ENCODE data around the gene TIGD6.
"Not testable (repeated sequence)": the region's sequence is repeated elsewhere in the genome, so short reads cannot be mapped to it uniquely, and the experiment has no call there.

The TIGD6 gene

DNA sequence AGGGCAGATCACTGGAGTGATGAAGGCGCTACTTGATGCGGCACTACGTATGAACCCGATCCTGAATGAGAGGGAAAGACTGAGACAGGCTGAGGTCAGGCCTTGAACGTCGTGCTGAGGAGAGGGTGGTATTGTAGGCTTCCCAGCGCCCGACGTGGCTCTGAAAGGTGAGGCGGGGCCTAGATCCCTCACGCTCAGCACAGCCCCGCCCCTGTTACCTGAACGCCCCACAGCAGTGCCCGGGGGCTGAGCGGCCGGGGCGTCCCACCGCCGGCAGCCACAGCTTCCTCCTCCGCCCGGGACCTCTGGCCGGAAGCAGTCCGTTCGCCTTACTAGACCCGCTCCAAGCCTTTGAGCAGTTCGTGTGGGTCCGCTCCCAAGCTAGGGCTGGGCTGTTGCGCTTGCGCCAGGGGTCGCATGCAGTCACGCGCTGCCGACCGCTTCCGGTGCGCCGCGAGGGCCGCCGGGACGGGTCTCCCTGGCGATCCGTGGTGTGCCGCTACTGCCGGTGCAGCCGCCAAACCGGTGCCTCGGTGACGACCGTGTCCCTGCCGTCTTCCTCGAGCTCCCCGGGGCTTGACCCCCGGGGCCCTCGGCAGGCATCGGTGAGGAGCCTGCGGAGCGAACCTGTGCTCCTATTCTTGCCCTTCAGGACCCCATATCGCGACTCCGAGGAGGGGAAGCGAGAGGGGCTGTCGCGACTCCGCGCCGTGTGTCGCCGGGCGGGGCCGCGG lies at the start of gene TIGD6, which contains the start of gene HMGXB3:
Gene TIGD6 (minus strand): TSS at position 399 of the 734 bp plus-strand sequence. CDS start 4,306 bp downstream, outside the sequence.
Gene HMGXB3 (plus strand): TSS at position 484 of the 734 bp plus-strand sequence. CDS start 4,114 bp downstream, outside the sequence.
- DNase-seq (ENCODE audit: low read depth in 2 of 2): peak; percentile 81 to 86

DNA sequence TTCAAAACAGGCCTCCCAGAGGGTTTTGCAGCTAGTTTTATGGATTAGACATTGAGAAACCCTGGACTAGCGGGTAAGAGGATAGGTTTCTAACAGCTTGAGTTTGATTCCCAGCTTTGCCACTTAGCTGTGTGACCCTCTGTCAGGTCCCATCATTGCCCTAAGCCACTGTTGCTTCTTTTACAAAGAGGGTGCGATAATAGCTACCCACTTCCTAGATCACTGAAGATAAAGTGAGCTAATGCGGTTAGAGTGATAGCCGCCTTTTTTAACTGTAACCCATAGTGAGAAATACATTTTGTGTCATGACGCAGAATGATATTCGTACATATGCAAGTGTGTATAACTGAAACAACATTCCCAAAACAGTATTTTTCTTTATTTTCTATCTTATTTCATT lies 45.6 kb upstream of the TIGD6 start:
- DNase-seq (ENCODE audit: low read depth in 2 of 2): no peak

- DNase-seq (ENCODE audit: low read depth in 2 of 2): no peak
Measured at GRCh38 chr5:150045549-150045948, 45.1 kb upstream of the TIGD6 start.

DNA sequence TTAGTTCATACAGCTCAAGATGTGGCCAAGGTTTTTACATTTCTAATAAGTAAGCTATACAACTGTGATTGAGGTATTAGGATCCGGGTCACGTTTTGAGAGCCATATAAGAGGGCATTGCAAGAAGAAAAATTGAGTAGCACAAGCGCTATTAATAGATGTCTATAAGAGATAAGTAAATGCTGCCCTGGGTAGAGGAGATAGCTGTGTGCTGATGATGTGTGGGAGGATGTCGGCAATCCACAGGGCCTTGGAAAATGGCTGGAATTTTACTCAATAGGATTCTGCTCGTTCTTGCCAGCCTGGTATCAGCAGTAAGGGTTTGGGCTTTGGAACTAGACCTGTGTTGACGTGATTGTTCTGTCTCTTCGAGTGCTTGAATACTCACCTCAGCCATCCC lies 44.3 kb upstream of the TIGD6 start:
- no peak for DNase-seq (ENCODE audit: low read depth in 2 of 2)

DNA sequence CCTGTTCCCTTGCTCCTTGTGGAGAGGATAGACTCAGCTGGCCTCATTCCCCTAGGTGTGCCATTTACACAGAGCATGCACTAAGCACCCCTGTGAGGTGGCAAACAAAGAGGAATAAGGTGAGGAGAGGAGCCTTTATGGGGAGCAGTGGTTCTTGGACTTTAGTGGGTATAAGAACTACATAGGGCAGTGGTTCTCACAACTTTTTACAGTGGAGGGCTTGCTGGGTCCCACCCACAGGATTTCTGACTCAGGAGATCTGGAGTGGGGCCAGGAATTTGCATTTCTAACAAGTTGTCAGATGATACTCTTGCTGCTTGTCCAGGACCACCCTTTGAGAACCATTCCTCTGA lies 43.9 kb upstream of the TIGD6 start:
- DNase-seq (ENCODE audit: low read depth in 2 of 2): no peak

DNA sequence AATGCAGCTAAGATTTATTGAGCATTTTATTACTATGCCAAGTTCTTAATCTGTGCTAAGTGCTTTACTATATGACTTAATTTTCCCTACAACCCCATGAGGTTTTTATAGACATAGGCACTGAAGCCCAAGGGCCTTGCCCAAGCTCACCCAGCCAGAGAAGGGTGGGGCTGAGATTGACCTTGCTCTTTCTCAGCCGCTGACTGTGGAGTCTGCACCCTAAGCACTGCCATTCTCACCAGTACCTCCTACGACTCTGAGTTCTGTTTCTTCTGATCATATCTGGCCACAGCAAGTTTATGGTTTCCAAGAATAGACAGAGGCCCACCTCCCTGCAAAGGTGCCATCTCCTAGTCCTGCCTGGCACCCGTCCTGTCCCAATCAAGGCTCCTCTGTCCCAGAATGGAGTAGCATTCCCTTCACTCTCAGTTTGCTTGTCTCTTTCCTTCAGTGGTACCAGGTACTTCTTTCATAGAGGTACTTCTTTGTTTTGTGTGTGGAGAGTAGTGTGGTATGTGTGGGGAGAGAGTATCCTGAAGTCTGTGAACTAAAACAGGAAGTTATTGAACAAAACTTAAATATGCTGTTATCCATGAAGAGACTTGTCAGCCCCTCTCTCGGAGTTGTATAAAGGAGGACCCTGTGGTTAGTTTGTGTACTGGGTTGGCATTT lies 43.3 kb upstream of the TIGD6 start:
- no peak for DNase-seq (ENCODE audit: low read depth in 2 of 2)

DNA sequence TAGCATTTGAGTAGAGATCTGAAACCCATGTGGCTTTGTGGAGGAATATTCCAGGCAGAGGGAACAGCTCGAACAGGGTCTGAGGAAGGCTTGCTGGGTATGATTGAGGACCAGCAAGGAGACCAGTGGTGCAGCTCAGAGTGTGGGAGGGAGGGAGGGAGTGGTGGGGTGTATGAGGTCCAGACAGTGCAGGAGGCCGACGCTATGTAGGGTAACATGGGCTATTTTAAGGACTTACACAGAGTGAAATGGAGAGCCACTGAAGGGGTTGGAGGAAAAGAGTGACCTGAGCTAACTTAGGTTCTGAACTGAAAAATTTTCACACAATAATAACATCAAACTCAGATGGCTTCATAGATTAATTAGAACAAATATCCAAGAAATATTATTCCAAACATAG lies 42.0 kb upstream of the TIGD6 start:
- DNase-seq (ENCODE audit: low read depth in 2 of 2): no peak

DNA sequence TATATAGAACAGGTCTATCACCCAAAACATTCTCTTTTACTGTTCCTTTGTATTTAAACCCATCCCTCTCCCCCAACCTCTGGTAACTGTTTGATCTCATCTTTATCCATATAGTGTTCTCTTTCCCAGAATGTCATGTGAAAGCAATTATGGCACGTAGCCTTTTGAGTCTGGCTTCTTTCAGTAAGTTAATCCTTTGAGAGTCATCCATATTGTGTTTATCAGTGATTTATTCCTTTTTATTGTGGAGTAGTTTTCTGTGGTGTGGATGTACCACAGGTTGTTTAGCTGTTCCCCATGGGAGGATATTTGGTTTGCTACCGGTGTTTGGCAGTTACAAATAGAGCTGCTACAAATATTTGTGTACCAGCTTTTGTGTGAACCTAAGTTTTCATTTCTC lies 38.1 kb upstream of the TIGD6 start:
- DNase-seq (ENCODE audit: low read depth in 2 of 2): no peak

- DNase-seq (ENCODE audit: low read depth in 2 of 2): no peak
Measured at GRCh38 chr5:150036513-150036912, 36.1 kb upstream of the TIGD6 start.

GRCh38 chr5:150035139-150035895 lies 34.9 kb upstream of the TIGD6 start:
- no peak for DNase-seq (ENCODE audit: low read depth in 2 of 2)

DNA sequence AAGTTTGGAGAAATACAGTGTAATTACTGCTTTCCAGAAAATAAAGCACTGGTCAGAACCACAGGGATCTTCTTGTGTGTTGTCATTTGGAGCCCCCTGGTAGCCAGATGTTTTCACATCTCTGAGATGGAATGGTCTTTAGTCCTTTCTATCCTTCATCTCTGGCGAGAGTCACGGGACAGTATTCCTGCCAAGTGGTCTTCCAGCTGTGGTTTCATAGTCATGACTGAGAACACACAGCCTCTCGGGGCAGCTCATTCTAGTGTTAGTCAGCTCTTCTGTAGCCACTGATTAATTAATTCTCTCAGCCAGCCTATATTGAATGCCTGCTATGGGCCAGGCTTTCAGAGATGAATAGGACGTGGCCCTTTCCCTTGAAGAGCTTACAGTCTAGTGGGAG lies 34.2 kb upstream of the TIGD6 start:
- no peak for DNase-seq (ENCODE audit: low read depth in 2 of 2)

DNA sequence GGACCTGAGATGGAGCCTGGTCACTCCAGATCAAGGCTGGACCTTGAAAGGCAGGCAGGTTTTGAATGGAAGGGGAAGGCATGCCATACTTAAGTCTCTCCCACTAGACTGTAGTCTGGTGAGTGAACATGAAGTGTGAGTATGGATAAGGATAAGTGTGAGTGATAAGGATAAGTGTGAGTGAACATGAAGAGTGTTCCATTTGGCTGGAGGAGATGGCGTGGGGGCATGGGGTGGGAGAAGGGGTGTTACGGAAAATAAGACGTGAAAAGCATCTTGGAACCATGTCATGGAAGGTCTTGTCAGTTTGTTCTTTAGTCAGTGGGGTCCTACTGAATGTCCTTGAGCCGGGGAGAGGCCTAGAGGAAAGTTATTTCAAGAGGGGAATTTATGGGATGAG lies 32.9 kb upstream of the TIGD6 start:
- DNase-seq (ENCODE audit: low read depth in 2 of 2): no peak

- not testable (repeated sequence) for DNase-seq (ENCODE audit: low read depth in 2 of 2)
Measured at GRCh38 chr5:150028047-150028446, 27.6 kb upstream of the TIGD6 start.

- no peak for DNase-seq (ENCODE audit: low read depth in 2 of 2)
Measured at GRCh38 chr5:150026682-150027172, 26.3 kb upstream of the TIGD6 start.

DNA sequence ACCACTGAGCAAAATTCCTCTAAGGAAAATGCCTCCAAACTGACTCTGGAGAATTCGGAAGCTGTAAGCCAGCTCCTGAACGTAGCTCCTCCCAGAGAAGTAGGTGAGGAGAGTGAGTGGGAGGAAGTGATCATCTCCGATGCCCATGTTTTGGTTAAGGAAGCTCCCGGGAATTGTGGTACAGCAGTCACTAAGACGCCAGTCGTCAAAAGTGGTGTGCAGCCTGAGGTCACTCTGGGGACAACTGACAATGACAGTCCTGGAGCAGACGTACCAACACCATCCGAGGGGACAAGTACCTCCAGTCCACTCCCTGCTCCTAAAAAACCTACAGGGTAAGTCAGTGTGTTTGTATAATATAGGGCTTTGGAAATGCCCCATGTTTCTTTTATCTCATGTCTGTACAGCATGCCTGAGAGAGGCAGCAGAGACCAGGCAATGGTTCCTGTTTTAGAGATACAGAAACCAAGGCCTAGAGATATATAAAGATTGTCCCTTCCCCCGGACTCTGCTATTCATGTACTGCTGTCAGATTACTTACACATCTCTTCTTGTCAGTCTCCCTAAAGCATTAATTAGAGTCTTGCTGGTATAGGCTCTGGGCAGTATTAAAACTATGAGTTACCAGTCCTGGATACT lies 24.0 kb upstream of the TIGD6 start:
- DNase-seq (ENCODE audit: low read depth in 2 of 2): no peak

GRCh38 chr5:150023136-150023535 lies 22.7 kb upstream of the TIGD6 start:
- no peak for DNase-seq (ENCODE audit: low read depth in 2 of 2)

- no peak for DNase-seq (ENCODE audit: low read depth in 2 of 2)
Measured at GRCh38 chr5:150022681-150023080, 22.2 kb upstream of the TIGD6 start.

DNA sequence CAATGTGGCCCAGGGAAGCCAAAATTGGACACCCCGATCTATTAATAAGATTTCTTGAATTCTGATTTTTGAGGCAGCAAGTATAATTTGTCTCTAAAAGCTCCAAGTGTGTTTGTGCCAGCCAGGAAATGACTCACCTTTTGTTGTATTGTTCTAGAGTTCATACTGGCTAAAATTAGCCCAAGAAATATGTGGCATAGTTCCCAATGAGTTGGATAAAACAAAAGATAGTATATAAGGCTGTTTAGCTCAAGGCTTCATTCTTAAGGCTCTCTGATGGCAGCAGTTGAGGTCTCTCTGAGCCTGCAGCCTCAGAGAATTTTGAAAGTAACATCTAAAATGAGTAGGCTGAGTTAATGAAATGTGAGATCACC lies 21.7 kb upstream of the TIGD6 start:
- DNase-seq (ENCODE audit: low read depth in 2 of 2): no peak

- DNase-seq (ENCODE audit: low read depth in 2 of 2): no peak
Measured at GRCh38 chr5:150021491-150022157, 21.2 kb upstream of the TIGD6 start.

DNA sequence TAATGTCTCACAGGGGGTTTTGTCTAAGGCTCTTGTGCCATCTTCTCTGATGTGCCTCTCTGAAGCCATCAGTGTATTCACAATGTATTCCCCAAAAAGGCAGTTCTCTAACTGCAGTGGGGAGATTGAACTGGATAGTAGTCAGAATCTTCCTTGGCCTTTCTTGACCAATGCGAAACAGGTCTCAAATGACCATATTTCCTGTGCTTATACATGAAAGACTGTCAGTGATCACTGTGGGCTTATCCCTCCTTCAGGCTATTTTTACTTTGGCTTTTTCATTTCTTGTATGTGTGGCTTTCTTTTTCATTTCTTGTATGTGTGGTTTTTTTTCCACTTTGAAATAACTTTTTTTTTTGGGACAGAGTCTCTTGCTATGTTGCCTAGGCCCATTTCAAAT lies 19.8 kb upstream of the TIGD6 start:
- DNase-seq (ENCODE audit: low read depth in 2 of 2): no peak

DNA sequence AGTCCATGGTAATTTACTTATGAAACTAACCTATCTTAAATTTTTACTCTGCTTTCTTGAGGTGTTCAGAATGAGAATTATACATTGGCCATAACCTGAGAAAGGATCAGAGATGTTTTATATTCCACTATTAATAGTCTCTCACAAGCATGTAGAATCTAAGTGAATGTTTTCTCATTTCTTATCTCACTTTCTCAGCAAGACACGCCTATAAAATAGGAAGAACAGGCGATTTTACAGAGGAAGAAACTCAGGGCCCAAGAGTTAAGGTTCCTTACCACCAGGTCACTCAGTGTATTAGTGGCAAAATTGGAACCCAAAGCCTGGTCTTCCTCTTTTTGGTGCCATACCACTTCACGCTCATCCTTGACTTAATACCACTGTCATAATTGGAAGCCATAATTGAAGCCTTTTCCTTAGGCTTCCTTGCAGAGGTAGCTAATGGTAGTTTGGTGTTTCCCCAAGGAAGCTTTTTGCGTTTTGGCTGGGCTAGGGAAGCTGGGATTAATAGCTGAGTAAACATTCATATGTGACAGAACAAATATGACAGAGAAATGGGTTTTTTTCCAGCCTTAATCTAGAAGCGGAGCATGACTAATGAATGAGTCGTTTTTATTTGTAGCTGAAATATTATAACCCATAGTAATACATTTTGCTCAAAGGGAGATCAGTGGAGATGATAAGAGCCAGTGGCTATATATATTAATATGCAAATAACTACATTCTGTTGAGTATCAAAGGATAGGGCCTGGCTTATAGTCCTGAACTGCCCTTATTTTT lies 17.0 kb upstream of the TIGD6 start:
- no peak for DNase-seq (ENCODE audit: low read depth in 2 of 2)
